PC-3 (cell line): ENCODE results near the gene OR10A6. TPM values are rescaled to one million over a fixed set of nuclear protein-coding genes. Genes with fewer than 3 reads are reported as not detected.

Experiments
- ATAC-seq: fragments of 200-7000 bp; cut with Tn5 transposase; 2 replicates; pipeline ENCODE4 v1.9.1; 2020; ENCODE audit warnings: mild to moderate bottlenecking, moderate library complexity
- BruUV-seq: library from RNA; stranded (reverse); fragments of 400-500 nt; replicated peaks from 2 replicates; lab custom pipeline; 2021; lab: Mats Ljungman, UMichigan
- CTCF ChIA-PET: fragments of 300-600 bp; sonication (Branson Sonifier 250); formaldehyde crosslinking; loops from one replicate; lab custom pipeline; 2022; ENCODE audit warnings: antibody characterized with exemption; lab: Charles Lee
- POLR2A ChIA-PET: fragments of 300-600 bp; sonication (Branson Sonifier 250); formaldehyde crosslinking; loops from one replicate; lab custom pipeline; 2022; ENCODE audit warnings: antibody characterized with exemption; ENCODE audit not compliant: unreplicated experiment; lab: Charles Lee
- DNase-seq: peaks from one replicate; pipeline ENCODE4 v3.0.0-alpha.2; 2015
- H2AFZ ChIP-seq: fragments of 300-600 bp; sonication (generic); 2 replicates; pipeline ENCODE4 v1.6.0; 2016; ENCODE audit warnings: antibody characterized with exemption, low read length
- H3F3A ChIP-seq: fragments of 300-600 bp; sonication (generic); one replicate; pipeline ENCODE4 v1.6.0; 2017; ENCODE audit warnings: antibody characterized with exemption, low read length, control low read depth, mild to moderate bottlenecking; ENCODE audit not compliant: unreplicated experiment
- H3K27ac ChIP-seq: fragments of 300-600 bp; sonication (generic); 2 replicates; pipeline ENCODE4 v1.5.1; 2016; ENCODE audit warnings: mild to moderate bottlenecking, low read length
- H3K27me3 ChIP-seq: fragments of 300-600 bp; sonication (generic); 2 replicates; pipeline ENCODE4 v1.6.1; 2016; ENCODE audit warnings: low read length, mixed read lengths
- H3K36me3 ChIP-seq: fragments of 300-600 bp; sonication (generic); 2 replicates; pipeline ENCODE4 v1.6.1; 2016; ENCODE audit warnings: low read depth, mixed run types, low read length, mixed read lengths
- H3K4me1 ChIP-seq: fragments of 300-600 bp; sonication (generic); 2 replicates; pipeline ENCODE4 v1.5.1; 2016; ENCODE audit warnings: low read length; ENCODE audit not compliant: insufficient read depth
- H3K4me2 ChIP-seq: fragments of 300-600 bp; sonication (generic); 2 replicates; pipeline ENCODE4 v1.6.0; 2016; ENCODE audit warnings: low read length
- H3K4me3 ChIP-seq: fragments of 300-600 bp; sonication (generic); 2 replicates; pipeline ENCODE4 v1.5.1; 2016; ENCODE audit warnings: mild to moderate bottlenecking, low read length, mixed read lengths
- H3K79me2 ChIP-seq: fragments of 300-600 bp; sonication (generic); 2 replicates; pipeline ENCODE4 v1.6.1; 2017; ENCODE audit warnings: low read length, mixed read lengths
- H3K9ac ChIP-seq: fragments of 300-600 bp; sonication (generic); 2 replicates; pipeline ENCODE4 v1.6.0; 2016; ENCODE audit warnings: mild to moderate bottlenecking, low read length
- H3K9me2 ChIP-seq: fragments of 300-600 bp; sonication (generic); replicated peaks from 2 replicates; pipeline ENCODE4 v1.6.1; 2016; ENCODE audit warnings: mixed run types, low read length, mixed read lengths
- H3K9me3 ChIP-seq: fragments of 300-600 bp; sonication (generic); 2 replicates; pipeline ENCODE4 v1.6.1; 2016; ENCODE audit warnings: low read length, mixed read lengths
- H4K20me1 ChIP-seq: fragments of 300-600 bp; sonication (generic); 2 replicates; pipeline ENCODE4 v1.6.1; 2016; ENCODE audit warnings: low read length, mixed read lengths
- CTCF ChIP-seq: fragments of 300-600 bp; sonication (generic); conservative IDR thresholded peaks from 2 replicates; pipeline ENCODE4 v1.5.1; 2017; ENCODE audit warnings: antibody characterized with exemption, low read depth, mild to moderate bottlenecking, low read length
- EZH2 ChIP-seq: fragments of 300-600 bp; sonication (generic); IDR thresholded peaks from one replicate; pipeline ENCODE4 v1.6.1; 2017; ENCODE audit warnings: antibody characterized with exemption, mild to moderate bottlenecking, low read length; ENCODE audit not compliant: unreplicated experiment
- EZH2phosphoT487 ChIP-seq: fragments of 300-600 bp; sonication (generic); IDR thresholded peaks from 2 replicates; pipeline ENCODE4 v1.6.1; 2018; ENCODE audit warnings: mild to moderate bottlenecking, antibody characterized with exemption, low read length, borderline replicate concordance
- intact Hi-C: fragments of 100-400 bp; cut with micrococcal nuclease; formaldehyde crosslinking; loops from 2 replicates; pipeline ENCODE4 v1.9.0; 2023
- total RNA-seq: library from RNA; depleted of rRNA; stranded (reverse); fragments of >200 nt; gene quantifications from 2 replicates; pipeline ENCODE4 v1.2.3, GENCODE V29; 2014

The OR10A6 gene
- total RNA-seq, 1 experiment from 2014 or later, result not detected

DNA sequence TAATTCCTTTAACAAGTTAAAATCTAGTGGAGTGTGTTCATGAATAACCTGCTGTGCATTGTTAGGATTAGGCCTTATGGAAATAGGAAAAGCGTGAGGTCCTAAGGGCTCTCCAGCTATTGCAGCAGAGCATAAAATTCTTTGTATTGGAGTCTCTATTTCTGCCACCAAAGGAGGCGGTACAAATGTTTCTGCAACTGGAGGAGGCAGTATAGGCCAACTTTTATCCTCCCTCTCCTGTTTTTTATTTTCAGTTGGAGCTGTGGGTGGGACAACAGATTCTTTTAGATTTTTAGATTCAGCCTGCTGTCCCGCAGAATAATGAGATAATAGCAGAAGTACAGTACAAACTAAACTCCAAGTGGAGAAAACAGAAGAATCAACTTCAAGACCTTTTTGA lies 26.2 kb downstream of the OR10A6 start:
- POLR2A ChIA-PET, result interaction anchor here (1.3 kb wide), 1 partner anchor 82 kb away, joined by 4 read pairs; the partner anchor contains the start of gene EIF3F

GRCh38 chr11:7903940-7904339 lies 27.1 kb downstream of the OR10A6 start:
- Histone ChIP-seq H3K36me3 (peaks cover 7% of the 10 kb centered on the region; the same call in 1 of the 2 replicates), H4K20me1 (no peaks in the 10 kb centered on the region), H3K9ac (no peak overlapping the region), H3K4me2 (peak overlapping the region; percentile 76), H3K79me2 (peaks cover 19% of the 10 kb centered on the region; the same call in 1 of the 2 replicates), H2AFZ (peak overlapping the region; percentile 62; the same call in 1 of the 2 replicates), H3K27ac (peak overlapping the region; percentile 46), H3K27me3 (no peaks in the 10 kb centered on the region), H3K4me1 (peaks cover 65% of the 10 kb centered on the region), H3K9me3 (no peaks in the 10 kb centered on the region), H3K9me2 (no peaks in the 10 kb centered on the region), H3K4me3 (peak overlapping the region; percentile 52; the same call in 1 of the 2 replicates), H3F3A (no peaks in the 10 kb centered on the region)
- no peak for TF ChIP-seq EZH2phosphoT487
- no peak for TF ChIP-seq EZH2
- TF ChIP-seq CTCF, result no peak
- CTCF ChIA-PET, result no interaction called here
- ATAC-seq (peak; percentile 36; the same call in 1 of the 2 replicates), DNase-seq (peak; percentile 44)
- no TSS peak for BruUV-seq
- intact Hi-C loops, result no loop called here
- POLR2A ChIA-PET, result no interaction called here

More for the DNA sequence above, 26.2 kb downstream of the OR10A6 start:
- CTCF ChIA-PET, result interaction anchor here (0.7 to 3.0 kb wide), 5 partner anchors 60 to 82 kb away, joined by 3 to 30 read pairs (median 4); partner anchors contain the start of gene EIF3F
- H3K27me3 ChIP-seq, result no peaks in the 10 kb centered on the region
- peak; percentile 66 for DNase-seq
- H2AFZ ChIP-seq, result peak overlapping the region; percentile 41
- ATAC-seq, result no peak
- H3K36me3 ChIP-seq, result 0 out of 2 replicates have a peak, but pooled peaks cover 1% of the 10 kb centered on the region
- intact Hi-C loops, result loop anchor here (1.0 kb wide), 1 partner anchor 82 kb away; the partner anchor contains the start of gene EIF3F
- H3F3A ChIP-seq, result no peaks in the 10 kb centered on the region
- H3K4me2 ChIP-seq, result peak overlapping the region; percentile 76
- H3K27ac ChIP-seq, result peak overlapping the region; percentile 44; the same call in 1 of the 2 replicates
- no TSS peak for BruUV-seq
- H3K79me2 ChIP-seq, result peaks cover 19% of the 10 kb centered on the region; the same call in 1 of the 2 replicates
- H3K9ac ChIP-seq, result no peak overlapping the region
- peaks cover 68% of the 10 kb centered on the region for H3K4me1 ChIP-seq
- no peaks in the 10 kb centered on the region for H3K9me3 ChIP-seq
- TF ChIP-seq EZH2, result no peak
- peak; percentile 59 for TF ChIP-seq CTCF
- H4K20me1 ChIP-seq, result no peaks in the 10 kb centered on the region
- peak overlapping the region; percentile 52 for H3K4me3 ChIP-seq
- H3K9me2 ChIP-seq, result no peaks in the 10 kb centered on the region

DNA sequence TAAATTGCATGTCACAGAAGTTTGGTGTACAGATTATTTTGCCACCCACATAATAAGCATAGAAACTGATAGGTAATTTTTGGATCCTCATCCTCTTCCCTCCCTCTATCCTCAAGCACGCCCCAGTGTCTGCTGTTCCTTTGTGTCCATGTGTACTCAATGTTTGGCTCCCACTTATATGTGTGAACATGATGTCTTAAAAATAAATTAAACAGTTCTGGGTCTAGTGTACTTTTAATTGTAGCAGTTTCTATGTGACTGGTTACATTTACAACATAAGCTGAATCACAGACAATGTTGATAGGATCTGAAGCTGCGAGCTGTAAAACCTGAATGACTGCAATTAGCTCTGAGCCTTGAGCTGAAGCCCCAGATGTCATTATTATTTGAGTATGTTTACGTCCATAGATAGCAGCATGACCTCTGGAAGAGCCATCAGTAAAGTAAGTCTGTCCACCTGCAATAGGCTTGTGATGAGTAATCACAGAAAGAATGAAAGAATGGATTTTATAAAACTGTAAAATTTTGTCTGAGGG lies 29.7 kb downstream of the OR10A6 start:
- H3K4me2 ChIP-seq, result peak overlapping the region; percentile 33
- no TSS peak for BruUV-seq
- POLR2A ChIA-PET, result no interaction called here
- H3K4me1 ChIP-seq, result peaks cover 53% of the 10 kb centered on the region
- peak; percentile 57 for DNase-seq
- H2AFZ ChIP-seq, result no peak overlapping the region
- peaks cover 7% of the 10 kb centered on the region; the same call in 1 of the 2 replicates for H3K36me3 ChIP-seq
- CTCF ChIA-PET, result no interaction called here
- intact Hi-C loops, result no loop called here
- H3K27ac ChIP-seq, result no peak overlapping the region
- H3K27me3 ChIP-seq, result no peaks in the 10 kb centered on the region
- no peaks in the 10 kb centered on the region for H4K20me1 ChIP-seq
- no peaks in the 10 kb centered on the region for H3F3A ChIP-seq
- ATAC-seq, result no peak
- TF ChIP-seq EZH2phosphoT487 (no peak), CTCF (no peak), EZH2 (no peak)
- H3K9ac ChIP-seq, result no peak overlapping the region
- H3K79me2 ChIP-seq, result peaks cover 19% of the 10 kb centered on the region; the same call in 1 of the 2 replicates
- H3K4me3 ChIP-seq, result no peak overlapping the region
- no peaks in the 10 kb centered on the region for H3K9me2 ChIP-seq
- H3K9me3 ChIP-seq, result no peaks in the 10 kb centered on the region
